HK-2 (cell line): ENCODE results near the gene FBXL4.

Source experiments
- DNase-seq: peaks from one replicate; pipeline ENCODE4 v3.0.0-alpha.2; 2018; ENCODE audit not compliant: unreplicated experiment

Gene FBXL4

DNA sequence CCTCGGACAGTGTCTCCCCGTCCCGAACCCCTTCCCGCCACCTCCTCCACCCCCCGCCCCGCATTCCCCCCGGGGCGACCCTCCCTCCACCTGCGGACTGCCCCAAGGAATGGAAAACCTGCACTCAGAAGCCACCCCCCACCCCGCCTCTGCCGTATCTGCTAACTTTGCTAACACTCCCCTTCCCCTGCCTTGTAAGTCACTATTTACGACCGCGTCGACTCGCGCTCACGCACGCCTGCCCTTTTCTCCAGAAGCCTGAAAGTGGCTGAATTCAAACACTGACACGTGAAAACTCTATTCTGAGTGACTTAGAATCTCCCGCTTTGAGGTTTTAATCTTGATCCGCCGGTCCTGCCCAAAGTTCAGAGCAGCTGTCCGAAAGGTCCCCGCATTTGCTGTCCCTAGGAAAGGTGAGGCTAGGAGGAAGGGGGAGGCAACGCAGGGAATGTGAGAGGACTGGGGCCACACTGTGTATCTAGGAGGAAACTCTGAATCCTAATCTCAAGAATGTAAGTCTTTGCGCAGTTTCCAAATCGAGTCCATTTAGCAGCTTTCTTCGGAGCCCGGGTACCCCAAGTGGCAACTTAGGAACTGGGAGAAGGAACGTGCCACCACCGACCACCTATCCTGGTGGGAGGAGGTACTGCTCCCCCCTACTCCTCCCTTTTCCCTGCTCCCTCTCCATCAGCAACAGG lies 122.7 kb downstream of the FBXL4 start:
- no peak for DNase-seq

DNA sequence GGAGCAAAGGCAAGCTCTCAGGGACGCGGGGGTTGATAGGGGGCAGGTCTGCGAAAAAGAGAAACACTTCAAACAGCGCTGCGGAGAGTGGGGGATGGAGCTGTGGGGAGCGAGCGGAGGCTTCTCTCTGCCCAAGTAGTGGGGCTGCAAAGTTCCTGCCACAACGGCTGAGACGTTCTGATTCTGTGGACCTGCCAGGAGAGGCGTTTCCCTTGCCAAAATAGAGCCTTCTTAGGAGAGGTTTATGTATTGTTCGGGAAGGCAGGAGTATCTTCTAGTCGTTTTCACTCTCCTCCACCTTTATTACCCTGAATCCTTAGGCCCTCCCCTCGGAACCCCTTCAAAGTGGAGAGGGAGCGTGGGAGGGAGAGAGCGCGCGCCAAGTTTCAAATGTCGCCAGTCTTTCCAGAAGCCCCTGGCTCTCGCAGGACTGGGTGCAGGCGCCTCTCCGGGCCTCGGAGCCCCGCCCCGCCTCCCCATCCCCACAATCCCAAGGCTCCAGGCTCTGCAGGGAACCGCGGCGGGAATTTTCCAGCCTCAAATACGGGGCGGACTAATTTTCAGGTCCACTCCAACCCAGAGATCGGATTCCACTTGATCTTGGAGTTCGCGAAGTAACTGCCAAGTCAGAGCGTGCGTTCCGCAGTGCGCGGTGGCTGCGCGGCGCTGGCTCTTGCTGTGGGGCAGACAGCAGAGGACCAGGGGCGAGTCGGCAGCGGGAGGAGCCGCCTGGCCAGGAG lies 123.4 kb downstream of the FBXL4 start:
- no peak for DNase-seq

DNA sequence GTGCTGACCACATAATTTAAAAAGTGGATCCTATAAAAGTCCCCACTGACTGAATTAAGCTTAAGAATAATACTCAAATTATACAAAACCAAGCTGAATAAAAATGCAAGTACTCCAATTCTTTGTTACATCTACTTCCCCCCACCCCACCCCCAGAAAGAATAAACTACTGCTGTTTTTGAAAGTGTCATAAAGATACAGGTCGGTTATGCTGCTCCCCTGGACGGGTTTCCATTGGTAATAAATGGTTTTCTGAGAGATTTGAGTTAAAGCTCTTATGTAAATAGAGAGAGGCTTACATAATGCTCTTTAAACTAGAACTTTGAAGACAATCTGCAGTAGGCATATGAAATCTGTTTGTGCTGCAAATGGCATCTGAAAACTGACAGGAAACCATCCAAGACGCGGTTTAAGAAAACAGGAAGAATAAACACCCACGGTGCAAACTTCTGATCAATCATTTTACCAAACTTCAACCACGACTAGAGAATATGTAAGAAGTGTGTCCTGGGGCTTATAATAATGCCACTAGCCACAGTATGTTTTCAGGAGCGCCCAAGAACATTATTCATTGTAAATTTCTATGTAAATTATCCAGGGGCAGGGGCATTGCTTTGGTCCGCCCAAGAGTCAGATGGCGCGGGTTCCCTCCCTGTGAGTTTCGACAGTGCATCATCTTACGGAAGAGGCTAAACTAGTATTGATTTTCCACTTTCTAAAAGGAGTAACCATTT lies 124.2 kb downstream of the FBXL4 start:
- DNase-seq = no peak

DNA sequence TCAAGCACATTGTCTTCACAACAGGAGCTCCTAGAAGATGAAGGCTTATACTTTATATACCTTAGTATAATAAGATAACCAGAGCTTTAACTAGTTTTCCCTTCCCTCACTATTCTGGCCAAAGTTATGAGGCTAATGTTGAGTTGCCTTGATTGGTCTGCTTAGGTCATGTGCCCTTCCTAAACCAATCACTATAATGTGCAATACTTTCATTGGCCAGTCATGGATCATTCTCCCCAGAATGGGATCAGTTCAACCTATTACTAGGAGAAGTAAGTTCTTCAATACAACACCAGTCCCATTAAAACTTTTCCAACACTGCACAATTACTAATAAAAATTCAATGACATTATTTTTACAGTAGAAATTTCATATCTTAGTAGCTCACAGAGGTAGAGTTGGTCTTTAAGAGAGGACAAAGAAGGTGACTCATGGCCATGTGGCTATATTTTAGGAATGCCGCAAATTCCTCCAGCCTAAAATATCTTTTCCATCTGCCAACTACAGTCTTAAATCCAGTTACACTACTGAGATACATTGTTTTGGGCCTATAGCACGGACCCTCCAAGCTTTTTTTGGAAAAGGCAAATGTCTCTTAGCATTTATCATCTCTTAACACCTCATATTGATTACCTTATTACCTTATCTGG lies 125.9 kb downstream of the FBXL4 start:
- no peak for DNase-seq
